ENCODE data around the gene MIEF1.

Gene MIEF1

DNA sequence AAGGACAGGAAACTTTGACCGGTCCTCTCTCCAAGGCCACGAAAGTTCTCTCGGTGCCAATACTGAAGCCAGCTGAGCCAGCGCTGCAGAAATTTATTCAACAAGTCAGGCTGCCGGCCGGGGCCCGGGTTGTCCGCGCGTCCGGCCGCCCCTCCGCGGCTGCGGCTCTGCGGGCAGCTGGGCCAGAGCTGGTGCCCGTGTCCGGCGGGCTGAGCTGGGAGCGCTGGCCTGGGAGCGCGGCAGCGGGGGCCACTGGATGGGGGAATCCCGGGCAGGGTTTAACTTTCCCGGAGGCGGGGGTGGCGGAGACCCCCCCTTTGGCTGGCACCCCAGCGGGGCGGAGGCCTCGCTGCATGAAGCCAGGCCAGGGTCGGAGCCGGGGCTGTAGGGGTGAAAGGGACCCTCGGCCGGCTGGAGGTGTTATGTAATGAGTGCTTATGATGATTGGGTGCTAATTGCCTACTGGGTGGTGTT lies 56.2 kb downstream of the MIEF1 start:
- no peak overlapping the region for H3K4me3 ChIP-seq (replicated peaks; ENCODE audit: low read depth, low read length)
- TF ChIP-seq, protein P1, sequence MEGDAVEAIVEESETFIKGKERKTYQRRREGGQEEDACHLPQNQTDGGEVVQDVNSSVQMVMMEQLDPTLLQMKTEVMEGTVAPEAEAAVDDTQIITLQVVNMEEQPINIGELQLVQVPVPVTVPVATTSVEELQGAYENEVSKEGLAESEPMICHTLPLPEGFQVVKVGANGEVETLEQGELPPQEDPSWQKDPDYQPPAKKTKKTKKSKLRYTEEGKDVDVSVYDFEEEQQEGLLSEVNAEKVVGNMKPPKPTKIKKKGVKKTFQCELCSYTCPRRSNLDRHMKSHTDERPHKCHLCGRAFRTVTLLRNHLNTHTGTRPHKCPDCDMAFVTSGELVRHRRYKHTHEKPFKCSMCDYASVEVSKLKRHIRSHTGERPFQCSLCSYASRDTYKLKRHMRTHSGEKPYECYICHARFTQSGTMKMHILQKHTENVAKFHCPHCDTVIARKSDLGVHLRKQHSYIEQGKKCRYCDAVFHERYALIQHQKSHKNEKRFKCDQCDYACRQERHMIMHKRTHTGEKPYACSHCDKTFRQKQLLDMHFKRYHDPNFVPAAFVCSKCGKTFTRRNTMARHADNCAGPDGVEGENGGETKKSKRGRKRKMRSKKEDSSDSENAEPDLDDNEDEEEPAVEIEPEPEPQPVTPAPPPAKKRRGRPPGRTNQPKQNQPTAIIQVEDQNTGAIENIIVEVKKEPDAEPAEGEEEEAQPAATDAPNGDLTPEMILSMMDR (IDR thresholded peaks at IDR 0.05; ENCODE audit: low read depth, low read length, missing control alignments) = no peak
- DNase-seq (ENCODE audit: extremely low read depth, low read depth) = no peak

DNA sequence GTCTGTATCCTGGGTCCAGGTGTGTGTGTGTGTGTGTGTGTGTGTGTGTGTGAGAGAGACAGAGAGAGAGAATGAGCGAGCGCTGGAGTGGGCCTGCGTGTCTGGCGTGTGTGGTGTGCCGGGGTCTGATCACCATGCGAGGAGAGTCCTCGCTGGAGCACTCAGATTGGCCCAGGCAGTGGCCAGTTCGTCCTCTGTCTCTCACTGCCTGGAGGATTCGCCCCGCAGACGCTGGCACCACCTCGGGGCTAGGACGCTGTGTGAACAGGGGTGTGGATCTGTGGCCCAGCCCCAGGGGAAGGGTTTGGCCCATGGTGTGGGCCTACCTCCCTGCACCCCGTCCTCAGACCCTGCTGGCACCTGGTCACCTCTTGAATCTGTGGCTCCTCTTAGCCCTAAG lies 56.9 kb downstream of the MIEF1 start:
- TF ChIP-seq, protein P1 (IDR thresholded peaks at IDR 0.05; ENCODE audit: low read depth, low read length, missing control alignments) = no peak
- DNase-seq (ENCODE audit: extremely low read depth, low read depth) = no peak
- H3K4me3 ChIP-seq (replicated peaks; ENCODE audit: low read depth, low read length) = no peak overlapping the region

DNA sequence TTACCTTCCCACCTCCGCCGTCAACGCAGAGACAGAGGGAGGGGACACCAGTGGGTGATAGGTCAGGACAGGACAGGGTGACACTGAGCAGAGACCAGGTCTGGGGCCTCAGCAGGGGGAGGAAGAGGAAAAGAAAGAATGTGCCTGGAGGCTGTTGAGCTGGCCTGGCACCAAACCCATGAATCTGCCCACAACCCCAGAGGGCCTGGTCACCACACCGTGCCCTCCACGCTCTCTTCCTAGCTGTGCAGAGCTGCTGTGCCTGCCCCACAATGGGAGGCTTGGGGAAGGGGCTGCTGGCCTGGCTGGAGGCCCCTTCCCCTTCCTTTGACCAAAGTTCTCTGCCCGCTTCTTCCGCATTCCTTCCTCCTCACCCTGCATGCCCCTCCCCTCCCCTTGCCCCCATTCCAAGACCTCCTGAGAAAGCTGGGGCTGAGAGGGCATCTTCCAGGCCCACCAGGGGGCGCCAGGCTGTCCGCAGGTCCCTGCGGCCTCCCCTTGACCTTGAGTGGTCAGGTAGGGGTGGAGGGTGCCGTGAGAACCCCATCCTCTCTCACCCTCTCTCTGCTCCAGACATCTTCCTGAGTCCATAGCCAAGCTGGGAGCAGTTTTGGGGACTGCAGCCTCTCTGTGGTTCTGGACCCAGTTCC lies 57.5 kb downstream of the MIEF1 start:
- TF ChIP-seq, protein P1 (IDR thresholded peaks at IDR 0.05; ENCODE audit: low read depth, low read length, missing control alignments) = peak; percentile 61
- DNase-seq (ENCODE audit: extremely low read depth, low read depth) = no peak
- no peak overlapping the region for H3K4me3 ChIP-seq (replicated peaks; ENCODE audit: low read depth, low read length)

DNA sequence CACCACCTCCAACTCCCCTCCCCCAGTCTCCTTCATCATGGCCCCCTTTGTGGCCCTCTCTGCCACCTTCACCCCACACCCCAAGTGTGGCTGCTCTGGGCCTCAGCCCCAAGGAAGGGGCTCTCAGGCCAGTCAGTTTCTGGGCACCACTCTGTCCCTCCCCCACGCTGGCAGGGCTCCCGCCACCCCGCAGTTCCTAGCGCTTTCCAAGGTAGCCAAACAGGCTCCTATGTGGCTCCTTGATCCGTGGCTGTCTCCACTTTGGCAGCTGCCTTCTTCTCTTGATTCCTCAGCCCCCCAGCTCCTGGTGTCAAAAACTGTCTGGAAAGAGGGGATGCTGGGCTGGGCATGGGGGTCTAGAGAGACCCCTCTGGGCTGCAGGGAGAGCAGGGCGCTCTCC lies 58.0 kb downstream of the MIEF1 start:
- TF ChIP-seq, protein P1 (IDR thresholded peaks at IDR 0.05; ENCODE audit: low read depth, low read length, missing control alignments) = no peak
- H3K4me3 ChIP-seq (replicated peaks; ENCODE audit: low read depth, low read length) = no peak overlapping the region
- DNase-seq (ENCODE audit: extremely low read depth, low read depth) = no peak

DNA sequence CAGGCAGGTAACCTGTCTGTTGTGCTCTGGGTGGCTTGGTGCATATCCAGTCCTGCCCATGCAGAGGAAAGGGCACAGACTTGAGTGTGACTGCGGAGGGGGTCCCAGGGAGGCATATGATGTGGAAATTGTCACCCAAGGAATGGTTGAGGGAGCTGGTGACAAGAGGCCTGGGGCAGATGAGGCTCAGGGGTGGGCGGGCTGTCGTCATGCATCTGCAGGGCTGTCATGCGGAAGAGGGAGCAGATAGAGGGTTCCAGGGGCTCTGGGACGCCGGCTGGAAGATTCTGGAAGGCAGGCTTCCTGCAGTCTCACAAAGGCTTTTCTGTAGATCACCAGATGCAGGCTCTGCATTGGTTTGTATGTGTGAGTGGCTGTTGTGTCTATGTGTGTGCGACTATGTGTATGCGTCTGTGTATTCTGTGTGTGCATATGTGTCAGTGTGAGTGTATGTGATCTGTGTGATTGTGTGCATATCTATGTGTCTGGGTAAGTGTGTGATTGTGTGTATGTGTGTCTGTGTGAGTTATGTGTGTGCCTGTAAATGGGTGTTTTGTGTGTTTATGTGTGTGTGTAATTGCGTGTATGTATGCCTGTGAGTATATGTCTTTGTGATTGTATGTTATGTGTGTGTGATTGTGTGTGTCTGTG lies 60.9 kb downstream of the MIEF1 start:
- no peak for DNase-seq (ENCODE audit: extremely low read depth, low read depth)
- H3K4me3 ChIP-seq (replicated peaks; ENCODE audit: low read depth, low read length) = no peak overlapping the region
- TF ChIP-seq, protein P1 (IDR thresholded peaks at IDR 0.05; ENCODE audit: low read depth, low read length, missing control alignments) = no peak

DNA sequence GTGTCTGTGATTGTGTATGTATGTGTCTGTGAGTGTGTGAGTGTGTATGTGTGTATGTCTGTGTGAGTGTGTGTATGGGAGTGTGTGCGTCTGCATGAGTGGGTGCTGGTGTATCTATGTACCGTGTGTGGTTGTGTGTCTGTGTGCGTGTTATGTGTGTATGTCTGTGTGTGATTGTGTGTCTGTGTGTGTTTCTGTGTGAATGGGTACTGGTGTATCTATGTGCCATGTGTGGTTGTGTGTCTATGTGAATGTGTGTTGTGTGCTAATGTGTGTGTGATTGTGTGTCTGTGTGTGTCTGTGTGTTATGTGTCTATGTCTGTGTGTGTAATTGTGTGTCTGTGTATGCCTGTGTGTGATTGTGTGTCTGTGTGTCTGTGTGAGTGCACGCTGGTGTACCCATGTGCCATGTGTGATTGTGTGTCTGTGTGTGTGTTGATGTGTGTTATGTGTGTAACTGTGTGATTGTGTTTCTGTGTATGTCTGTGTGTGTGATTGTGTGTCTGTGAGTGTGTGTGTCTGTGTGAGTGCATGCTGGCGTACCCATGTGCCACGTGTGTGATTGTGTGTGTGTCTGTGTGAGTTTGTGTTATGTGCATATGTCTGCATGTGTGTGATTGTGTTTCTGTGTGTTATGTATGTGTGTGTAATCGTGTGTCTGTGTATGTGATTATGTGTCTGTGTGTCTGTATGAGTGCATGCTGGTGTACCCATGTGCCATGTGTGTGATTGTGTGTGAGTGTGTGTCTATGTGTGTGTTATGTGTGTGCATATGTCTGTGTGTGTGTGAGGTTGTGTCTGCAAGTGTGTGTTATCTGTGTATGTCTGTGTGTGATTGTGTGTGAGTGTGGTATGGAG lies 61.7 kb downstream of the MIEF1 start:
- DNase-seq (ENCODE audit: extremely low read depth, low read depth) = no peak
- H3K4me3 ChIP-seq (replicated peaks; ENCODE audit: low read depth, low read length) = no peak overlapping the region
- TF ChIP-seq, protein P1 (IDR thresholded peaks at IDR 0.05; ENCODE audit: low read depth, low read length, missing control alignments) = no peak
